Sigmoid colon (tissue), 7 donors: ENCODE results near the gene C17orf107. TPM values are rescaled to one million over a fixed set of nuclear protein-coding genes. Genes with fewer than 3 reads are reported as not detected.
"Not testable (repeated sequence)": the region's sequence is repeated elsewhere in the genome, so short reads cannot be mapped to it uniquely, and the experiment has no call there.

Source experiments
- DNase-seq: peaks from one replicate; pipeline ENCODE4 v3.0.0-alpha.2; 2019
- H3K27ac ChIP-seq, 4 donors: fragments of 200-600 bp; sonication (generic); one replicate each; pipeline ENCODE4 v1.5.1; 2016 to 2019; ENCODE audit warnings: mild to moderate bottlenecking in 1 of 4
- H3K27me3 ChIP-seq, 3 donors: fragments of 200-600 bp; sonication (generic); one replicate each; pipeline ENCODE4 v1.5.1; 2019; ENCODE audit warnings: mild to moderate bottlenecking in 1 of 3
- H3K36me3 ChIP-seq, 4 donors: fragments of 200-600 bp; sonication (generic); one replicate each; pipeline ENCODE4 v1.5.1; 2016 to 2019
- H3K4me1 ChIP-seq, 4 donors: fragments of 200-600 bp; sonication (generic); one replicate each; pipeline ENCODE4 v1.5.1; 2017 to 2019
- H3K4me3 ChIP-seq, 4 donors: fragments of 200-600 bp; sonication (generic); one replicate each; pipeline ENCODE4 v1.5.1; 2017 to 2019; ENCODE audit warnings: mild to moderate bottlenecking in 2 of 4, moderate library complexity in 1 of 4
- H3K9me3 ChIP-seq, 4 donors: fragments of 200-600 bp in 3 of 4; sonication (generic) in 3 of 4; one replicate each; pipeline versions ENCODE4 v1.5.1 to v1.6.1; 2013 to 2019
- CTCF ChIP-seq, 4 experiments: fragments of 450-650 bp in 3 of 4; fragments of 200-600 bp in 1 of 4; IDR thresholded peaks; one replicate each; pipeline ENCODE4 v1.5.1; 2016 to 2019; ENCODE audit warnings: antibody characterized with exemption in 4 of 4, mild to moderate bottlenecking in 3 of 4, moderate library complexity in 2 of 4
- EP300 ChIP-seq, 4 donors: sonication (generic); formaldehyde crosslinking; IDR thresholded peaks; one replicate each; pipeline ENCODE4 v1.6.1; 2017; ENCODE audit warnings: antibody characterized with exemption in 4 of 4
- POLR2A ChIP-seq, 2 donors: fragments of 450-650 bp; IDR thresholded peaks; one replicate each; pipeline ENCODE4 v1.6.1; 2016; ENCODE audit warnings: antibody characterized with exemption in 2 of 2, mild to moderate bottlenecking in 2 of 2, moderate library complexity in 2 of 2
- POLR2AphosphoS5 ChIP-seq, 4 donors: sonication (generic); formaldehyde crosslinking; IDR thresholded peaks; one replicate each; pipeline ENCODE4 v1.6.1; 2017; ENCODE audit warnings: antibody characterized with exemption in 4 of 4
- WGBS, 2 donors: extraction: QIAGEN DNeasy Blood & Tissue Kit; methylation state at CpG; one replicate each; pipeline ENCODE4 v1.1.7; 2013; 5-methylcytosine and 5-hydroxymethylcytosine counted together
- intact Hi-C: fragments of 100-400 bp; cut with DNase I; formaldehyde crosslinking; loops from one replicate; pipeline ENCODE4 v1.15.1; 2023
- polyA plus RNA-seq, 3 donors: library from polyadenylated mRNA; stranded (reverse); fragments of 200-250 nt; gene quantifications; one replicate each; pipeline ENCODE4 v1.2.3, GENCODE V29; 2013
- total RNA-seq, 4 donors: library from RNA; depleted of rRNA; stranded (reverse); fragments of >200 nt; gene quantifications; one replicate each; pipeline ENCODE4 v1.1.0, GENCODE V29; 2016
- donor health status: healthy with polysubstance abuse.
- donor health status: Bipolar disorder and iron deficiency.
- donor health status: healthy.

The C17orf107 gene
- total and polyA plus RNA-seq, 7 donors, result under 0.01 to 2.8 (median 0.71) TPM

GRCh38 chr17:4901108-4901647, 1.8 kb downstream of the C17orf107 start:
- WGBS, 2 donors, result 39 to 41% methylated on average over 37 of the region's 37 CpGs
- H3K27me3 ChIP-seq, result peaks cover 28 to 70% (median 36%) of the 10 kb centered on the region in 3 donors
- H3K4me3 ChIP-seq, result peak overlapping the region in 2 of 4 donors; percentile 4 to 47
- H3K9me3 ChIP-seq, result no peaks in the 10 kb centered on the region
- intact Hi-C loops, result no loop called here
- H3K27ac ChIP-seq, result peak overlapping the region in 1 of 4 donors; percentile 55
- H3K4me1 ChIP-seq, result peaks cover 0 to 34% (median 19%) of the 10 kb centered on the region in 4 donors
- no peak for DNase-seq
- TF ChIP-seq POLR2AphosphoS5 (IDR thresholded peaks at IDR 0.05) (no peak), EP300 (IDR thresholded peaks at IDR 0.05) (no peak), CTCF (IDR thresholded peaks at IDR 0.05) (no peak), POLR2A (IDR thresholded peaks at IDR 0.05) (no peak)
- peaks cover 7 to 12% (median 7%) of the 10 kb centered on the region in 4 donors for H3K36me3 ChIP-seq

- peak overlapping the region in 2 of 4 donors; percentile 11 to 55 for H3K27ac ChIP-seq
- peak in 2 of 4 donors; percentile 37 to 52 for TF ChIP-seq POLR2AphosphoS5 (IDR thresholded peaks at IDR 0.05)
- TF ChIP-seq EP300 (IDR thresholded peaks at IDR 0.05), result no peak
- 39 to 53% methylated on average over 48 of the region's 48 CpGs for WGBS, 2 donors
- peaks cover 28 to 70% (median 36%) of the 10 kb centered on the region in 3 donors for H3K27me3 ChIP-seq
- peaks cover under 1 to 6% (median 2%) of the 10 kb centered on the region in 4 donors for H3K36me3 ChIP-seq
- H3K4me1 ChIP-seq, result peaks cover 0 to 34% (median 19%) of the 10 kb centered on the region in 4 donors
- peak overlapping the region in 1 of 4 donors; percentile 47 for H3K4me3 ChIP-seq
- no peaks in the 10 kb centered on the region for H3K9me3 ChIP-seq
- intact Hi-C loops, result no loop called here
- no peak for DNase-seq
These were observed 2.5 kb downstream of the C17orf107 start for GRCh38 chr17:4901648-4902344.

GRCh38 chr17:4902540-4902939, 3.2 kb downstream of the C17orf107 start:
- WGBS, 2 donors, result 47 to 77% methylated on average over 8 of the region's 8 CpGs
- peaks cover 28 to 62% (median 36%) of the 10 kb centered on the region in 3 donors for H3K27me3 ChIP-seq
- no peak for DNase-seq
- no peaks in the 10 kb centered on the region for H3K9me3 ChIP-seq
- H3K36me3 ChIP-seq, result no peaks in the 10 kb centered on the region
- intact Hi-C loops, result no loop called here
- H3K4me1 ChIP-seq, result peaks cover 0 to 34% (median 19%) of the 10 kb centered on the region in 4 donors
- TF ChIP-seq POLR2AphosphoS5 (IDR thresholded peaks at IDR 0.05), result no peak
- no peak for TF ChIP-seq CTCF (IDR thresholded peaks at IDR 0.05)
- no peak for TF ChIP-seq EP300 (IDR thresholded peaks at IDR 0.05)
- no peak for TF ChIP-seq POLR2A (IDR thresholded peaks at IDR 0.05)
- H3K4me3 ChIP-seq, result no peak overlapping the region
- H3K27ac ChIP-seq, result no peak overlapping the region

GRCh38 chr17:4903051-4903818, 3.9 kb downstream of the C17orf107 start, which contains the start of gene CHRNE:
TSS of gene CHRNE (minus strand) at chr17:4903098. CDS start at chr17:4903063, 35 bp downstream.
- WGBS, 2 donors, result 4 to 10% methylated on average over 10 of the region's 10 CpGs
- intact Hi-C loops, result no loop called here
- no peak for TF ChIP-seq POLR2AphosphoS5 (IDR thresholded peaks at IDR 0.05)
- peak; percentile 66 to 81 (median 70) for TF ChIP-seq CTCF (IDR thresholded peaks at IDR 0.05)
- peaks cover 28 to 58% (median 36%) of the 10 kb centered on the region in 3 donors for H3K27me3 ChIP-seq
- no peaks in the 10 kb centered on the region for H3K9me3 ChIP-seq
- H3K27ac ChIP-seq, result peak within 1 kb of the TSS in 2 of 4 donors; percentile 11 to 55
- H3K36me3 ChIP-seq, result no peaks in the 10 kb centered on the region
- H3K4me3 ChIP-seq, result peak within 1 kb of the TSS in 1 of 4 donors; percentile 47
- peak; percentile 86 for DNase-seq
- peaks cover 0 to 34% (median 19%) of the 10 kb centered on the region in 4 donors for H3K4me1 ChIP-seq

GRCh38 chr17:4906642-4907041, 7.3 kb downstream of the C17orf107 start:
- intact Hi-C loops, H3K9me3 ChIP-seq: not testable (repeated sequence)
- H3K4me1 ChIP-seq, result peaks cover 0 to 11% (median 6%) of the 10 kb centered on the region in 4 donors

More at GRCh38 chr17:4906642-4907041, 7.3 kb downstream of the C17orf107 start:
- not testable (repeated sequence) for H3K4me3 ChIP-seq, H3K36me3 ChIP-seq, DNase-seq, H3K27ac ChIP-seq
- H3K27me3 ChIP-seq, result peaks cover 1 to 24% (median 7%) of the 10 kb centered on the region in 3 donors
